ENCODE results near the gene MRPS30.

DNA sequence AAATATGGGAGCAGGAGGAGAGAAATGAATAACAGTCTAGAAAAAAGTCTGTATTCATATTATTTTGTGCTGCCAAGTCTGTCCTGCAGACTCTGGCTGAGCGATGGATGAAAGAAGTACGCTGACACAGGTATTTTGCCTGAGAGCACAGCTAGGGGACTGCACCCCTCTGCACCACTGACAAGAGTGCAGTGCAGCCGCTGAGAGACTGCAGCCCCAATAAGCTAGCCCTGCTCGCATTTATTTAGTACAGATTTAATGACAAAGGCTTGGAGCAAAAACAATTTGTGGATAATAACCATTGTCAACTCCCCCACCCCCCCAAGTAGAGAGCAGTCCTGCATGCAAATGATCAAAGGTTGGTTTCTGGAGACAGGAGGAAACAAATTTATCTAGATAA is 13.3 kb upstream of the MRPS30 start:
- TF ChIP-seq CTCF (conservative IDR thresholded peaks at IDR 0.05): no peak
- TF ChIP-seq EZH2 (IDR thresholded peaks at IDR 0.05; ENCODE audit: low read depth): no peak
